ENCODE measurements around the gene TMEM245.

DNA sequence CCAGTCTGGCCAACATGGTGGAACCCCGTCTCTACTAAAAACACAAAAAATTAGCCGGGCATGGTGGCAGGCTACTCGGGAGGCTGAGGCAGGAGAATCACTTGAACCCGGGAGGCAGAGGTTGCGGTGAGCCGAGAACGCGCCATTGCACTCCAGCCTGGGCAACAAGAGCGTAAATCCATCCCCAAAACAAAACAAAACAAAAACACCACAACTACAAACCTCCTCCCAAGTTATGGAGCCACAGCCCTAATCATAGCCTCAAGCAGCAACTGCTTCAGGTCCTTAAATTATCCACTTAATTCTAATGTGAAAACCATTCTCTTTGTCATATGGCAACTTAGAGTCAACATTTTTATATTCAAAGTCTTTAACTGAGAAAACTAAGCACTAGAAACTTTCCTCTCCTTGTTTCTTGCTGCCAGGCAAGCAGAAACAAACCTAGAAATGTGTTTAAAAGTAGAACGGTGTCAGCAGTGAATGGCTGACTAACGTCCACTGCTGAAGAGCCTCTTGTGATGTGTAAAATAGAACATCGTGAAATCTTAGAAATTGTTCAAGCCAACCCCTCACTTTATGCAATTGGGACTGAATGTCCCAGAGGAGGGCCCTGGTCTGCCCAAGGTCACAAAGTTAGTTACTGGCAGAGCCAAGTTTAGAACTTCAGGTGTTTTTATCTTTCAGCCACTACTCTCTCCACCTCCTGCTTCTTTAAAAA, 5.7 kb downstream of the TMEM245 start:
- TF ChIP-seq EZH2 (IDR thresholded peaks at IDR 0.05; ENCODE audit: insufficient read depth, poor library complexity, severe bottlenecking): no peak
- TF ChIP-seq EZH2phosphoT487 (IDR thresholded peaks at IDR 0.05; ENCODE audit: insufficient read depth, low read depth): no peak

Measured in GM23248 (cell line).